HG03280 (cell line): ENCODE results near the gene GASK1B.

ENCODE experiments used
- ATAC-seq: cut with Tn5 transposase; IDR thresholded peaks from one replicate; pipeline ENCODE4 v1.9.1; 2021; ENCODE audit warnings: mild to moderate bottlenecking, moderate library complexity; ENCODE audit not compliant: unreplicated experiment

GASK1B gene

GRCh38 chr4:158189422-158189821 lies 16.6 kb upstream of the GASK1B start:
- no peak for ATAC-seq

DNA sequence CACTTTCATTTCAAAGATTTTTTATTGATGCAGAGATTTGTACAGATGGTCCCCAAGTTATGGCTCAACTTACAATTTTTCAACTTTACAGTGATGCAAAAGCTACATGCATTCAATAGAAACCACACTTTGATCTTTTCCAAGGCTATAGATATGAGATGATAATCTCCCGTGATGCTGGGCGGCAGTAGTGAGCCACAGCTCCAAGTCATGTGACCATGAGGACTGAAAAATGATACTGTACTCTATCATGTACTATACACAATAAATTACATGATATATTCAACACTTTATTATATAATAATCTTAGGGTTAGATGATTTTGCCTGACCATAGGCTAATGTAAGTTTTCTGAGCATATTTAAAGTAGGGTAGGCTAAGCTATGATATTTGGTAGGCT lies 14.0 kb upstream of the GASK1B start:
- ATAC-seq, result no peak

- ATAC-seq, result no peak
Observed at GRCh38 chr4:158182736-158183135, 9.9 kb upstream of the GASK1B start.

GRCh38 chr4:158181906-158182305 lies 9.1 kb upstream of the GASK1B start:
- ATAC-seq, result no peak

- no peak for ATAC-seq
Observed at GRCh38 chr4:158179465-158179864, 6.6 kb upstream of the GASK1B start.

GRCh38 chr4:158176776-158177175 lies 4.0 kb upstream of the GASK1B start:
- ATAC-seq, result no peak

GRCh38 chr4:158176108-158176507 lies 3.3 kb upstream of the GASK1B start:
- no peak for ATAC-seq

- no peak for ATAC-seq
Observed at GRCh38 chr4:158170691-158171561, 1.9 kb downstream of the GASK1B start.

- no peak for ATAC-seq
Observed at GRCh38 chr4:158169931-158170690, 2.7 kb downstream of the GASK1B start.

GRCh38 chr4:158169506-158169905 lies 3.3 kb downstream of the GASK1B start:
- no peak for ATAC-seq

GRCh38 chr4:158168606-158169005 lies 4.2 kb downstream of the GASK1B start:
- ATAC-seq, result no peak

DNA sequence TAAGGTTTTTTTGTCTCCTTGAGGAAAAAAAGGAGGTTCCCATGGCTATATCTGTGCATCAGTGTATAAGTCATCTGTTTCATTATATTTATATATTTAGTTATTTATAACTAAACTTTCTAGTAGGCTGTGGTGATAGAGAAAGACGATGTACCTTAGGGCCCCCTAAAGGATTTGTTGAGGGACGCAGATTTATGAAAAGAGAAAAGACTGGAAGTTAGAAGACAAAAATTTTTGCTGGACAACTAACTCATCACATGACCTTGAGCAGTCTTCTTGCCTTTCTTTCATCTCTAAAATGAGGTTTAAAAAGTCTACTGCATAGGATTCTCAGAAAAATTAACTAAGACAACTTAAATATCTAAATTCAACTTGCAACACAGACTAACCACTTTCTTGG lies 6.1 kb downstream of the GASK1B start:
- ATAC-seq, result no peak

DNA sequence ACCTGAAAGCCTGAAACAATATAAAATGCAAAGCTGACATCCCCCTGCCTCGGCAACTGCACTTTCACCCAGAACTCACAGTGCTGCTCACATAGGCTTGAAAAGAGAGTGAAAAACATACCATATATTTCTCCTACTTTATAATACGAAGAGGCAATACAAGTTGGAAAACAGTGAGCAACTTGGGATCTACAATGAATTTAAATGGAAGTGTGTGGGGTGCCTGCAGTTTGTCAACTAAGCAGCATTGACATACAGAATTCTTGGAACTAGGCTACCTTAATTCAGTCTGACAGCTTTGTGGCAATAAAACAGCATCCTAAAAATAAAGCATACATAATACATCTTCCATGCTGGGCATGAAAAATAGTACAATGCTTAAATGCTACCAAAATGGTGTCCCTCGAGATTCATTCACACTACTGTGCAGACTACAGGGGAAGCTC lies 8.0 kb downstream of the GASK1B start:
- ATAC-seq, result no peak

DNA sequence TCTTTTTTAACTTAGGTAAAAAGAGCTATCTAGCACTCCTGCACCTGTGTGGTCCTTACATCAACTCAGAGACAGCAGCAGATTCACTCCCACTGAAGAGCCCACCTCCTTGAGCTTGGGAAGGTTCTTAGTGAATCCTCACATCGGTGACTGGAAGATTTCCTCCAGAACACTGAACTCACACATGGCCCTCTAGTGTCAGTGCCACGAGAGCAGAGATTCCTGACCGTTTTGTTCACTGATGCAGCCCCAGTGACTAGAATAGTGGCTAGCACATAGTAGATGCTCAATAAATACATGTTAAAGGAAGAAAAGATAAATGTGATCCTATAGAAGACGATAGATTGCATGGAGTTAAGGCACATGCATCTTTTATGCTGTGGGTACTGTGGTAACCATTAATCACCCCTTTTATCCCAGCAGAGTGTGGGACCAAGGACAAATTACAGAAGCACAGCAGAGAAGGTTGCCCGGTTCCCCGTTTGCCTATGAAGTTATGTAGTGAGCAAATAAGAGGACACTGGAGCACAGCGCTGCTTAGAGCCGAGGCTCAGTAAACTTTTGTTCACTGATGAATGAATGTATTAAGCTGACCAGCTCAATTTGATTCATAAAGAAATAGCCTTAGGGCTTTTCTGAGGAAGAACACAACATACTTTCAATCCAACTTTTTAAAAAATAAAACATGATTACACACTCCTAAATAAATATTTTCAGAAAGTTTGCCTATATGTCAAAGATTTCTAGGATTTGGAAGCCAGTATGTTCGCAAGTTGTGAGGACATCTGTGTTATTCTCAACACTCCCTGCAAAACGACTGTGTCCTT lies 8.7 kb downstream of the GASK1B start:
- no peak for ATAC-seq

GRCh38 chr4:158162631-158163030 lies 10.2 kb downstream of the GASK1B start:
- ATAC-seq, result no peak

DNA sequence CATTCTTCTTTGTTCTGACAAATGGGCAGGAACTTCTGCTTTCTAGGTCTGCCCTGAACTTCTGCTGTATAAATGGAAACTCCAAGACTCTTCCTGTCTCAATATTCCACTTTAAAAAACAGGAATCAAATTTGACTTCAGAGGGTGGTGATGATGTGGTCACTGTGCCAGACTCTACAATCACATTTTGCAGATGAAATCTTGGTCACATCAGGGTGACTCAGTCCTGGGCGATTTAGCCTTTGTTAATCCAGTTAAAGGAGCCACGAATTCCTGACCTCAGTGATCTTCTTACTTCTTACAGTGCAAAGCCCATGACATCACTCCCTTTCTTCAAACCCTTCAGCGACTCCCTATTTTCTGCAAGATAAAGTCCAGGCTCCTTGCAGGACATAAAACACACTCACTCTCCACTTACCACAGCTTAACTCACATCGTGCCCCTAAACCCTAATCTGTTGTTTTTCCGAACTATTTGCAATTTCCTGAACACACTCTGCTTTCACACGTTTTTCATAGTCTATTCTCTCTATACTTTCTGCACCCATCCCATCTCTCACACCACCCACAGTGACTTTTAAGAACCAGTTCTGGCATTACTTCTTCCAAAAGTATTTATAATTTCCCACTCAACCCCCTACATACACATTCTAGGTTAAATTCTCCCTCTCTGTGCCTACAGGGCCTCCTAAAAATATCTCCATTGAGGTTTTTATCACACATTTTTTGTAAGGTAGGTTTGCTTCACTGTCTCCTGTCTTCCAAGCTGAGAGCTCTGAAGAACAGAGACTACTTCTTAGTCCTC lies 11.1 kb downstream of the GASK1B start:
- ATAC-seq, result no peak

GRCh38 chr4:158159718-158160094 lies 13.1 kb downstream of the GASK1B start:
- ATAC-seq, result no peak

DNA sequence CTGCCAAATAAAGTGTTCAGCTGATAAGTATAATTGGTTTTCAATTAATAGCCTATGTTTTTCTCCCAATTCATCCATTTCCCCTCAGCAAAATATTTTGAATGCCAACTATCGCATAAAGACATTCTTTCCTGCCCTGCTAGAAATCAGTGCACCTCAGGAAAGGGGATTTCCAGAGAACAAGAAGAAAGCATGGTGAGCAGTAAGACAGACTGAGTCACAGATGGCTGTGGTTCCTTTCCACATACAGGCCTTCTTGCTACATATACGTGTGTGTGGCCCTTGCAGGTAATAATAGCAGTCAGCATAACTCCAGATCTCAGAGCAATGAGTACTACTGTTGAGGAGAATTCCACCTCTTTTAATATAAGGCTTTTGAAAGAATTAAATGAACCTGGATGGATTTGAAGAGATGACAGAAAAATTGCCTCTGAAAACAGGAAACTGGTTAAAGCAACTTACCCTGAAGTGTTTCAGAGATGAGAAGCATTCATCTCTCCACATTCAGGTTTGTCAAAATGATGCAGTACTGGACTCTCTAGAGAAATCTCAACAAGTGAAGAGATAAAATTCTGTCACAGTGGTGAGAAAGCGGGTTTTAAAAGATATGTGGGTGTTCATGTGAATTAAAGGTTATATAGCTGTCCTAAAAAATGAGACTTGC lies 13.6 kb downstream of the GASK1B start:
- no peak for ATAC-seq

- no peak for ATAC-seq
Observed at GRCh38 chr4:158157412-158157811, 15.4 kb downstream of the GASK1B start.
